ENCODE measurements around the gene MYADML2. TPM values are rescaled to one million over a fixed set of nuclear protein-coding genes. Genes with fewer than 3 reads are reported as not detected.

The MYADML2 gene
- total RNA-seq, 1 experiment from 2014 or later = not detected

DNA sequence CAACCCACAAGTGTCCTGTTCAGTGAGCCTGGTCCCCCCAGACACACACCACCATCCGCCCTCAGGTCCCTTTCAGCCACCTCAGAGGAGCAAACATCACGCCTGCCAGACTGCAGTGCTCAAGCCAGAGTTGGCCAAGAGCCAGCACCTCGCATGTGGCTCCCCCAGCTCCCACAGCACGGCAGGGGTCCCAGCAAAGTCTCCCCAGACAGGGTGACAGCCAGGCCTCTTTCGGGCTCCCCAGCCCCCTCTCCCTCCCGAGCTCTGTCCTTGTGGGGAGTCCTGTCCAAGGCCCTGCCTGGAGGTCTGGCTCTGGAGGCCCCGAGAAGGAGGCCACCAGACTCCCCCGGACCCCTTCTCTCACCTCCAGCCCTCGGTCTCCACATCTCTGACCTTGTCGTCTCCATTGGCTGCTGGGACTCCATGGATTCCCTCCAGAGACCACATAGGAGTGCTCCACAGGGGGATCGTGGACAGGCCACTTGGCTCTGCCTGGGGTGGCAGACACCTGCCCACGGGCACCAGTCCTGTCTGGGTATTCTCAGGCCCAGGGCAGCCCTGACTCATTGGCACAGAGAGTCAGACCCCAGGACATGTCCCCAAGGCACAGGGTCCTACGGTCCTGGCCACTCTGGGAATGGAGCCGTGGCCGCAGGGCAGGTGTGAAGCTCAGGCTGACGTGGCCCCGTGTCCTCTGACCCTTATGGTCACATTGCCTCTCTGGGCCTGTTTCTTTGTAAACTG, 1.8 kb upstream of the MYADML2 start:
- Histone ChIP-seq H3K27ac (no peak overlapping the region), H3K79me2 (ENCODE audit: low read depth) (no peaks in the 10 kb centered on the region), H3K4me3 (no peak overlapping the region), H3F3A (ENCODE audit: insufficient read depth, low read depth) (no peaks in the 10 kb centered on the region), H3K4me2 (no peak overlapping the region), H4K20me1 (ENCODE audit: insufficient read depth) (no peaks in the 10 kb centered on the region), H3K9me3 (ENCODE audit: insufficient read depth, low read depth) (no peaks in the 10 kb centered on the region), H3K4me1 (replicated peaks; ENCODE audit: insufficient read depth) (no peaks in the 10 kb centered on the region), H3K27me3 (ENCODE audit: insufficient read depth, low read depth) (no peaks in the 10 kb centered on the region), H2AFZ (no peak overlapping the region), H3K9me2 (ENCODE audit: insufficient read depth) (no peaks in the 10 kb centered on the region), H3K36me3 (ENCODE audit: low read depth) (no peaks in the 10 kb centered on the region)
- ChIA-PET POLR2A (ENCODE audit: unreplicated experiment) (no interaction called here), CTCF (no interaction called here)
- DNase-seq = no peak
- intact Hi-C loops (cut with micrococcal nuclease; ENCODE audit: unreplicated experiment) = no loop called here
- BruUV-seq (replicated peaks) = no TSS peak
- no peak for TF ChIP-seq EZH2 (IDR thresholded peaks at IDR 0.05; ENCODE audit: low read depth)
- TF ChIP-seq, protein P1, sequence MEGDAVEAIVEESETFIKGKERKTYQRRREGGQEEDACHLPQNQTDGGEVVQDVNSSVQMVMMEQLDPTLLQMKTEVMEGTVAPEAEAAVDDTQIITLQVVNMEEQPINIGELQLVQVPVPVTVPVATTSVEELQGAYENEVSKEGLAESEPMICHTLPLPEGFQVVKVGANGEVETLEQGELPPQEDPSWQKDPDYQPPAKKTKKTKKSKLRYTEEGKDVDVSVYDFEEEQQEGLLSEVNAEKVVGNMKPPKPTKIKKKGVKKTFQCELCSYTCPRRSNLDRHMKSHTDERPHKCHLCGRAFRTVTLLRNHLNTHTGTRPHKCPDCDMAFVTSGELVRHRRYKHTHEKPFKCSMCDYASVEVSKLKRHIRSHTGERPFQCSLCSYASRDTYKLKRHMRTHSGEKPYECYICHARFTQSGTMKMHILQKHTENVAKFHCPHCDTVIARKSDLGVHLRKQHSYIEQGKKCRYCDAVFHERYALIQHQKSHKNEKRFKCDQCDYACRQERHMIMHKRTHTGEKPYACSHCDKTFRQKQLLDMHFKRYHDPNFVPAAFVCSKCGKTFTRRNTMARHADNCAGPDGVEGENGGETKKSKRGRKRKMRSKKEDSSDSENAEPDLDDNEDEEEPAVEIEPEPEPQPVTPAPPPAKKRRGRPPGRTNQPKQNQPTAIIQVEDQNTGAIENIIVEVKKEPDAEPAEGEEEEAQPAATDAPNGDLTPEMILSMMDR (conservative IDR thresholded peaks at IDR 0.05) = no peak

DNA sequence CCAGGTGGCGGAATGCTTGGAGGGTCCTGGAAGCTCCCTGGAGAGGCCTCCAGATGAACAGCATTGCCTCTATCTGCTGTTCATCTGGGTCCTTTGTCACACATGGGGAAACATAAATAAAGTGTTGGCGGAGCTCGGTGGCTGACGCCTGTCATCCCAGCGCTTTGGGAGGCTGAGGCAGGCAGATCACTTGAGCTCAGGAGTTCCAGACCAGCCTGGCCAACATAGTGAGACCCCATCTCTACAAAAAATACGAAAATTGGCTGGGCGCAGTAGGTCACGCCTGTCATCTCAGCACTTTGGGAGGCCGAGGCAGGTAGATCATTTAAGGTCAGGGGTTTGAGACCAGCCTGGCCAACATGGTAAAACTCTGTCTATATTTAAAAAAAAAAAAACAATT, 2.2 kb downstream of the MYADML2 start:
- no peaks in the 10 kb centered on the region for H3K27me3 ChIP-seq (ENCODE audit: insufficient read depth, low read depth)
- no peaks in the 10 kb centered on the region for H3F3A ChIP-seq (ENCODE audit: insufficient read depth, low read depth)
- ChIA-PET CTCF (no interaction called here), POLR2A (ENCODE audit: unreplicated experiment) (no interaction called here)
- H3K4me1 ChIP-seq (replicated peaks; ENCODE audit: insufficient read depth) = no peaks in the 10 kb centered on the region
- H4K20me1 ChIP-seq (ENCODE audit: insufficient read depth) = no peaks in the 10 kb centered on the region
- TF ChIP-seq, protein P1 (conservative IDR thresholded peaks at IDR 0.05) = no peak
- no peak for TF ChIP-seq EZH2 (IDR thresholded peaks at IDR 0.05; ENCODE audit: low read depth)
- H3K9me3 ChIP-seq (ENCODE audit: insufficient read depth, low read depth) = no peaks in the 10 kb centered on the region
- no TSS peak for BruUV-seq (replicated peaks)
- DNase-seq = no peak
- H3K4me2 ChIP-seq = no peak overlapping the region
- H3K36me3 ChIP-seq (ENCODE audit: low read depth) = no peaks in the 10 kb centered on the region
- H2AFZ ChIP-seq = no peak overlapping the region
- H3K27ac ChIP-seq = no peak overlapping the region
- intact Hi-C loops (cut with micrococcal nuclease; ENCODE audit: unreplicated experiment) = no loop called here
- H3K4me3 ChIP-seq = no peak overlapping the region
- H3K79me2 ChIP-seq (ENCODE audit: low read depth) = no peaks in the 10 kb centered on the region
- no peaks in the 10 kb centered on the region for H3K9me2 ChIP-seq (ENCODE audit: insufficient read depth)

DNA sequence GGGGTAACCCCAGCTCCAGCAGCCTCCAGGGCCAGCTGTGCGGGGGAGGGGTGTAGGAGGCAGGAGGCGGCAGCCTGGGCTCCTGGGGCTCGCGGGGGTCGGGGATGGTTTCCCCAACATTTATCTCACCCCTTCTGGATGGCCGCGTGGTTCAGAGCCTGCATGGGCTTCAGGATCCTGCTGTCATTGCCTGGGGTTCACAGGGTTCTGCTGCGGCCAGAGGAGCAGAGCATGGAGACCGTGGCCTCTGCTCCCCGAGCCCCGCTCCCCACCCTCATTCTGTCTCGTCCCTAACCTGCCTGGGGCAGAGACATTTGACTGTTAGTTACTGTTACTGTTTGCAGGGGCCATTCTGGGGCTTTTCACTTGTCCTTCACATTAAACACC, 4.9 kb downstream of the MYADML2 start:
- Histone ChIP-seq H3F3A (ENCODE audit: insufficient read depth, low read depth) (no peaks in the 10 kb centered on the region), H3K9me2 (ENCODE audit: insufficient read depth) (no peaks in the 10 kb centered on the region), H4K20me1 (ENCODE audit: insufficient read depth) (no peaks in the 10 kb centered on the region), H3K36me3 (ENCODE audit: low read depth) (no peaks in the 10 kb centered on the region), H3K79me2 (ENCODE audit: low read depth) (no peaks in the 10 kb centered on the region), H2AFZ (no peak overlapping the region), H3K27me3 (ENCODE audit: insufficient read depth, low read depth) (no peaks in the 10 kb centered on the region), H3K27ac (no peak overlapping the region), H3K4me1 (replicated peaks; ENCODE audit: insufficient read depth) (no peaks in the 10 kb centered on the region), H3K9me3 (ENCODE audit: insufficient read depth, low read depth) (no peaks in the 10 kb centered on the region), H3K4me3 (no peak overlapping the region), H3K4me2 (no peak overlapping the region)
- intact Hi-C loops (cut with micrococcal nuclease; ENCODE audit: unreplicated experiment) = no loop called here
- no peak for TF ChIP-seq EZH2 (IDR thresholded peaks at IDR 0.05; ENCODE audit: low read depth)
- TF ChIP-seq, protein P1 (conservative IDR thresholded peaks at IDR 0.05) = no peak
- POLR2A ChIA-PET (ENCODE audit: unreplicated experiment) = interaction anchor here (0.6 kb wide), 1 partner anchor 249 kb away, joined by 3 read pairs; no protein-coding TSS in a partner anchor
- BruUV-seq (replicated peaks) = no TSS peak
- no peak for DNase-seq
- CTCF ChIA-PET = no interaction called here

All from PC-9 (cell line).